Measurements from ENCODE around the gene ACOT4. TPM values are rescaled to one million over a fixed set of nuclear protein-coding genes. Genes with fewer than 3 reads are reported as not detected.
"Not testable (repeated sequence)": the region's sequence is repeated elsewhere in the genome, so short reads cannot be mapped to it uniquely, and the experiment has no call there.

ACOT4 gene
- total and polyA plus RNA-seq, 4 donors = 0.15 to 1.6 (median 0.84) TPM

DNA sequence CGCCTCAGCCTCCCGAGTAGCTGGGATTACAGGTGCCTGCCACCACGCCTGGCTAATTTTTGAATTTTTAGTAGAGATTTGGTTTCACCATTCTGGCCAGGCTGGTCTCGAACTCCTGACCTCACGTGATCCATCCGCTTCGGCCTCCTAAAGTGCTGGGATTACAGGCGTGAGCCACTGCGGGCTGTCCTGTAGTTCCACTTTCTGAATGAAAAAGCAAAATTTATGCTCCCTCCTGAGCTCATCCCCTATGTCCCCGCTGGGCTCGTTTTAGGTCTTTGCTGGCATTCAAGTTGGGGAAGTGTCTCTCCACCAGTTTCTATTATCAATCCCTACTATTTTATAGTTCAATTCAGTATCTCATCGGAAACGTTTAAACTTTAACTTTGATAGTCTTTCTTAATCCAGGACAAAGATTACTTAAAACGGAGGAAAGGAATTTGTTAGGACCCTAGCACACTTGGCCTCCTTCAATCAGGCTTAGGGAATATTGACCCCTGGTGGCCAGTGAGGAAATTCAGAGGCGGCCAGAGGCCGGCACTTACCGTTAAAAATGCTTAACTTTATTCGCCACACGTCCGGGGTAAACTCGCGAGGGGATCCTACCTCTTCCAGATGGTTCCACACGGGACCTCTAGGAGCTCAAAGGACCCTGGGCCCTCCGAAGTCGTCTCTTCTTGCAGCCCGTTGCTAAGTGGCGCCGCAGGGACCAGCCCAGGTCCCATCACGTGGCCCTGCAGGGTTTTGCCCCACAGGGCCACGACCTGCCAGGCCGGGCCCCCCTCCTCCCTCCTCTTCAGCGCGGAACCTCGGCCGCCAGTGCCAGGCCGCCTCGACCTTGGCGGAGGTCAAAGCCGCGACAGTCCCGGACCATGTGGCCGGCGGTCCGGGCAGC is 41.7 kb downstream of the ACOT4 start:
- no peaks in the 10 kb centered on the region for H3K27me3 ChIP-seq (ENCODE audit: control insufficient read depth in 1 of 2, insufficient read depth in 2 of 2, low read length in 1 of 2)
- peak overlapping the region in 1 of 2 donors; percentile 22 for H3K27ac ChIP-seq (ENCODE audit: low read depth in 1 of 2, low read length in 2 of 2)
- no peaks in the 10 kb centered on the region for H3K9me3 ChIP-seq (ENCODE audit: control insufficient read depth, low read length)
- peak overlapping the region; percentile 40 to 44 for H3K4me3 ChIP-seq (ENCODE audit: low read length in 2 of 2)
- no peaks in the 10 kb centered on the region for H3K4me1 ChIP-seq (ENCODE audit: control insufficient read depth in 1 of 2, insufficient read depth in 2 of 2, low read length in 2 of 2)
- H3K36me3 ChIP-seq (ENCODE audit: control insufficient read depth in 1 of 2, insufficient read depth in 2 of 2, low read length in 1 of 2) = no peaks in the 10 kb centered on the region
- ATAC-seq (ENCODE audit: low FRiP score) (peak; percentile 88), DNase-seq (peak; percentile 70 to 81)
- WGBS, 2 donors = 14 to 15% methylated on average over 44 of the region's 44 CpGs
- intact Hi-C loops (cut with DNase I) = loop anchor here (2.0 kb wide), 1 partner anchor 125 kb away; no protein-coding TSS in a partner anchor

- Histone ChIP-seq H3K27ac (ENCODE audit: low read depth in 1 of 2, low read length in 2 of 2) (peak overlapping the region in 1 of 2 donors; percentile 22), H3K36me3 (ENCODE audit: control insufficient read depth in 1 of 2, insufficient read depth in 2 of 2, low read length in 1 of 2) (no peaks in the 10 kb centered on the region), H3K4me1 (ENCODE audit: control insufficient read depth in 1 of 2, insufficient read depth in 2 of 2, low read length in 2 of 2) (no peaks in the 10 kb centered on the region), H3K4me3 (ENCODE audit: low read length in 2 of 2) (peak overlapping the region; percentile 40 to 44), H3K27me3 (ENCODE audit: control insufficient read depth in 1 of 2, insufficient read depth in 2 of 2, low read length in 1 of 2) (no peaks in the 10 kb centered on the region), H3K9me3 (ENCODE audit: control insufficient read depth, low read length) (no peaks in the 10 kb centered on the region)
- DNase-seq (peak; percentile 53 to 85), ATAC-seq (ENCODE audit: low FRiP score) (peak; percentile 82)
- 7 to 8% methylated on average over 53 of the region's 53 CpGs for WGBS, 2 donors
- intact Hi-C loops (cut with DNase I) = loop anchor here in 1 of 2 donors (2.0 kb wide), 1 partner anchor 125 kb away; no protein-coding TSS in a partner anchor
Observed at GRCh38 chr14:73634011-73634833, 42.5 kb downstream of the ACOT4 start.

DNA sequence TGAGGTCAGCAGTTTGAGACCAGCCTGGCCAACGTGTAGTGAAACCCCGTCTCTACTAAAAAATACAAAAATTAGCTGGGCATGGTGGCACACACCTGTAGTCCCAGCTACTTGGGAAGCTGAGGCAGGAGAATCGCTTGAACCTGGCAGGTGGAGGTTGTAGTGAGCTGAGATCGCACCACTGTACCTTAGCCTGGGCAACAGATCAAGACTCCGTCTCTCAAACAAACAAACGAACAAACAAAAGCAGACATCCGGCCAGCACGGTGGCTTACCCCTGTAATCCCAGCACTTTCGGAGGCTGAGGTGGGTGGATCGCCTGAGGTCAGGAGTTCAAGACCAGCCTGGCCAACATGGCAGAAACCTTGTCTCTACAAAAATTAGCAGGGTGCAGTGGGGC is 44.7 kb downstream of the ACOT4 start:
- intact Hi-C loops (cut with DNase I); H3K36me3 ChIP-seq (ENCODE audit: control insufficient read depth in 1 of 2, insufficient read depth in 2 of 2, low read length in 1 of 2); H3K4me3 ChIP-seq (ENCODE audit: low read length in 2 of 2); H3K9me3 ChIP-seq (ENCODE audit: control insufficient read depth, low read length); DNase-seq; ATAC-seq (ENCODE audit: low FRiP score); H3K4me1 ChIP-seq (ENCODE audit: control insufficient read depth in 1 of 2, insufficient read depth in 2 of 2, low read length in 2 of 2); H3K27me3 ChIP-seq (ENCODE audit: control insufficient read depth in 1 of 2, insufficient read depth in 2 of 2, low read length in 1 of 2): not testable (repeated sequence)
- 82 to 83% methylated on average over 10 of the region's 10 CpGs for WGBS, 2 donors
- H3K27ac ChIP-seq (ENCODE audit: low read depth in 1 of 2, low read length in 2 of 2) = peak overlapping the region in 1 of 2 donors; percentile 9

- Histone ChIP-seq H3K4me1 (ENCODE audit: control insufficient read depth in 1 of 2, insufficient read depth in 2 of 2, low read length in 2 of 2) (no peaks in the 10 kb centered on the region), H3K36me3 (ENCODE audit: control insufficient read depth in 1 of 2, insufficient read depth in 2 of 2, low read length in 1 of 2) (no peaks in the 10 kb centered on the region), H3K4me3 (ENCODE audit: low read length in 2 of 2) (no peak overlapping the region), H3K27ac (ENCODE audit: low read depth in 1 of 2, low read length in 2 of 2) (no peak overlapping the region), H3K27me3 (ENCODE audit: control insufficient read depth in 1 of 2, insufficient read depth in 2 of 2, low read length in 1 of 2) (no peaks in the 10 kb centered on the region), H3K9me3 (ENCODE audit: control insufficient read depth, low read length) (no peaks in the 10 kb centered on the region)
- DNase-seq (no peak), ATAC-seq (ENCODE audit: low FRiP score) (no peak)
- 93 to 96% methylated on average over 5 of the region's 5 CpGs for WGBS, 2 donors
- intact Hi-C loops (cut with DNase I) = no loop called here
Observed at GRCh38 chr14:73637830-73638229, 46.2 kb downstream of the ACOT4 start.

- H3K27ac ChIP-seq (ENCODE audit: low read depth in 1 of 2, low read length in 2 of 2) = no peak overlapping the region
- no peaks in the 10 kb centered on the region for H3K36me3 ChIP-seq (ENCODE audit: control insufficient read depth in 1 of 2, insufficient read depth in 2 of 2, low read length in 1 of 2)
- no peaks in the 10 kb centered on the region for H3K9me3 ChIP-seq (ENCODE audit: control insufficient read depth, low read length)
- ATAC-seq (ENCODE audit: low FRiP score) (no peak), DNase-seq (no peak)
- H3K4me3 ChIP-seq (ENCODE audit: low read length in 2 of 2) = no peak overlapping the region
- intact Hi-C loops (cut with DNase I) = loop anchor here (5.0 to 10.0 kb wide), 3 partner anchors 71 to 304 kb away; partner anchors contain the start of gene PNMA1 (in 2 of the 2)
- H3K4me1 ChIP-seq (ENCODE audit: control insufficient read depth in 1 of 2, insufficient read depth in 2 of 2, low read length in 2 of 2) = no peaks in the 10 kb centered on the region
- H3K27me3 ChIP-seq (ENCODE audit: control insufficient read depth in 1 of 2, insufficient read depth in 2 of 2, low read length in 1 of 2) = no peaks in the 10 kb centered on the region
- 93 to 95% methylated on average over 5 of the region's 5 CpGs for WGBS, 2 donors
Observed at GRCh38 chr14:73640796-73641365, 49.2 kb downstream of the ACOT4 start.

DNA sequence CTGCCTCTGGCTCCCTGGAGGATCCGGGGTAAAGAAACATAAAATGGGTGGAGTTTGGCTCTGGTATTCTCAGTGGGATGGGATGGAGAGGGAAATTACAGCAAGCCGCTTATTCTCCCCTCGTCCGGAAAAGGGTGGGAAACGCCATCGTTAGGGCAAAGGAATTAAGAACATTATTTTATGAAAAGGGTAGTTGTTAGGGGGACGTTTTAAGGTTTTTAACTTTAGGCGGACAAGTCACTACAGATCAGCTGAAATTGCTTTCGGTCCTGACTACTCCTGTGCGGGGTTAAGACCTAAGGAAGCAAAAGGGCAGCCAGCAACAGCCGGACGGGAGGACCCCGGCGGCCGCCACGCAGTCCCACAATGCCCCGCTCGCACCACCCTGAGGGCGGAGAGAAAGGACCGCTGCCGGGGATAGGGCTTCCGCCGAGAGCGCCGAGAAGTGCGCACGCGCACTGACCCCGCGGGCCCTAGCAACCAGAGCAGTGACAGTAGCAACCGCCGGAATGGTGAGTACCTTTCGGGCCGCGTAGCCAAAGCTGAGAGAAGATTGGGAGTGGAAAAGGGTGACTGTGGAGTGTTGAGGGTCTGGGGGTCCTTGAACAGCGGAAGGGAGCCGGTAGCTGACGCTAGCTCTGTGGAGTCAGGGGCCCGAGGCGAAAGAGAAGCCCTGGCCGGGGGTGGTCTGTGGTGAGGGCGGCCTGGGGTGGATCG is 53.0 kb downstream of the ACOT4 start, which contains the start of gene DNAL1:
DNAL1 (plus strand) TSS at position 456 of the 717 bp plus-strand sequence; CDS start at position 510, 54 bp downstream.
- Histone ChIP-seq H3K27me3 (ENCODE audit: control insufficient read depth in 1 of 2, insufficient read depth in 2 of 2, low read length in 1 of 2) (no peaks in the 10 kb centered on the region), H3K27ac (ENCODE audit: low read depth in 1 of 2, low read length in 2 of 2) (peak within 1 kb of the TSS; percentile 7 to 39), H3K36me3 (ENCODE audit: control insufficient read depth in 1 of 2, insufficient read depth in 2 of 2, low read length in 1 of 2) (no peaks in the 10 kb centered on the region), H3K4me3 (ENCODE audit: low read length in 2 of 2) (peak within 1 kb of the TSS; percentile 55 to 70), H3K9me3 (ENCODE audit: control insufficient read depth, low read length) (no peaks in the 10 kb centered on the region), H3K4me1 (ENCODE audit: control insufficient read depth in 1 of 2, insufficient read depth in 2 of 2, low read length in 2 of 2) (no peaks in the 10 kb centered on the region)
- WGBS, 2 donors = 0% methylated on average over 43 of the region's 43 CpGs
- peak; percentile 100 for ATAC-seq (ENCODE audit: low FRiP score)
- DNase-seq = peak; percentile 96 to 98
- intact Hi-C loops (cut with DNase I) = loop anchor here (5.0 to 10.0 kb wide), 3 partner anchors 68 to 300 kb away; partner anchors contain the start of gene PNMA1 (in 2 of the 2)

GRCh38 chr14:73645248-73645610 is 53.6 kb downstream of the ACOT4 start:
- Histone ChIP-seq H3K36me3 (ENCODE audit: control insufficient read depth in 1 of 2, insufficient read depth in 2 of 2, low read length in 1 of 2) (no peaks in the 10 kb centered on the region), H3K4me3 (ENCODE audit: low read length in 2 of 2) (peak overlapping the region; percentile 24 to 70), H3K9me3 (ENCODE audit: control insufficient read depth, low read length) (no peaks in the 10 kb centered on the region), H3K27me3 (ENCODE audit: control insufficient read depth in 1 of 2, insufficient read depth in 2 of 2, low read length in 1 of 2) (no peaks in the 10 kb centered on the region), H3K27ac (ENCODE audit: low read depth in 1 of 2, low read length in 2 of 2) (no peak overlapping the region), H3K4me1 (ENCODE audit: control insufficient read depth in 1 of 2, insufficient read depth in 2 of 2, low read length in 2 of 2) (no peaks in the 10 kb centered on the region)
- no peak for ATAC-seq (ENCODE audit: low FRiP score)
- 3 to 4% methylated on average over 7 of the region's 7 CpGs for WGBS, 2 donors
- intact Hi-C loops (cut with DNase I) = loop anchor here (10.0 kb wide), 2 partner anchors 70 to 300 kb away; partner anchors contain the start of gene PNMA1 (in 1 of the 2)
- DNase-seq = no peak

Data from aorta (tissue), 5 donors.